GM18907 (cell line): Measurements from ENCODE around the gene NTSR2.

Experiments
- ATAC-seq: cut with Tn5 transposase; IDR thresholded peaks from one replicate; pipeline ENCODE4 v1.9.1; 2021; ENCODE audit warnings: mild to moderate bottlenecking, moderate library complexity; ENCODE audit not compliant: unreplicated experiment

NTSR2 gene

DNA sequence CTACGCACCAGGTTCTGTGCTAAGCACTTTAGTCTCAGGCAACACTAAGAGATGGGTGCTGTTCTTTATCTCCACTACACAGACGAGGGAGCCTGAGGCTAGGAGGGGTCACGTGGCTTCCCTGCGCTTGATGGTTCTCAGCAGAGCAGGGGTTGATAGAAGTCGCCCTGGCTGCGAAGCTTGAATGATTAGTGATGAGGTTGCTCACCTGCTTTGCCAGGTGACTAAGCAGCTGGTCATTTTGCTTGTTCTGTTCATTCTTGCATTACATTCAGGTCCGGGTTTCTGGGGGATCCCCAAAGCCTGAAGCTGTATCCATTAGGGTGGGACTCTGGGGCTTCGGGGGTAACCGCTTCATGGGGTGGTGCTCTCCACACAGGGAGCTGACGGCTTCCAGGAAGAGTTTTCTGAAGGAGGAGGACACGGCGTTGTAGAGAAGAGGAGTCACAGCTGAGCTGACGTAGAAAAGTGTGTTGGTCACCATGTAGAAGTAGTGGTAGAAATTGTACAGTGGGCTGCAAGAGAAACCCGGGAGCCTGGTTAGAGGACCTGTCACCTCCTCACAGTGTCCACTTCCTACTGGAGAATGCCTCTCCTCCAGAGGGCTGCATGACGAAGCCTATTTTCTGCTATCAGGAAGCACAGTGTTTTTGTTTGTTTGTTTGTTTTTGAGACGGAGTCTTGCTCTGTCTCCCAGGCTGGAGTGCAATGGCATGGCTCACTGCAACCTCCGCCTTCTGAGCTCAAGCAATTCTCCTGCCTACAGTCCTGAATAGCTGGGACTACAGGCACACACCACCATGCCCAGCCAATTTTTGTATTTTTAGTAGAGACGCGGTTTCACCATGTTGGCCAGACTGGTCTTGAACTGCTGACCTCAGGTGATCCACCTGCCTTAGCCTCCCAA, 11.5 kb downstream of the NTSR2 start:
- ATAC-seq: no peak

DNA sequence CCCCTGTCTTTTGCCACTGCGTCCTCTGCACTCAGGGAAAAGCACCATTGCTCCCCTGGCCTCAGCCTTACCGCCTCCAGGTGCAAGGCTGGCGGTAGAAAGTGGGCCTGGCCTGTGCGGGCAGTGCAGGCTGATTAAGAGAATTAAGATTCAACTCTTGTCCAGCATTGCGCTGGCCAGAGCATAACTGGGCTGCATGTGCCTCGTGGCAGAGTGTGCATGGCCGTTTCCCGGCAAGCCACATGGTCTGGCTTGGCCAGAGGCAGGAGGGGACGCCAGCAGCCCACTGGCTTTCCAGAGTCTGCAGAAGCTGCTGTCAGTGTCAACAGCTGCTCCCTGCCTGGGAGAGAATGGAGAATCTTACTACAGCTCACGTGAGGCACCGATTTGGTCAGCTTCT, 12.3 kb downstream of the NTSR2 start:
- ATAC-seq: no peak

DNA sequence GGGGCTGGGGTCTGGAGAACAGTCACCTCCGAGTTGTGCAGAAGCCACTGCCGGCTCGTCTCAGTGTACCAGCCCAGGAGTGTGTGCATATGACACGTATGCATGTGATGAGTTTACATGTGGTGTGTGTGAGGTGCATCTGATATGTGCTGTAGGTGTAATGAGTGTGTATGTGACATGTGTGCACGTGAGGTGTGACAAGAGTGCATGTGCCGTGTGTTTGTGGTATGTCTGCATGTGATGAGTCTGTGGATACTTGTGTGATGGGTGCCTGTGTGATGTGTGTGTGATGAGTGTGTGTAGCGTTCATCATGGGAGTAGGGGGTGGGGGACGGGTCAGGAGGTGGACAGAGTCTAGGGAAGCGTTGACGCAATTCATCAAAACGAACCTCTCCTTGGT, 12.8 kb downstream of the NTSR2 start:
- no peak for ATAC-seq

DNA sequence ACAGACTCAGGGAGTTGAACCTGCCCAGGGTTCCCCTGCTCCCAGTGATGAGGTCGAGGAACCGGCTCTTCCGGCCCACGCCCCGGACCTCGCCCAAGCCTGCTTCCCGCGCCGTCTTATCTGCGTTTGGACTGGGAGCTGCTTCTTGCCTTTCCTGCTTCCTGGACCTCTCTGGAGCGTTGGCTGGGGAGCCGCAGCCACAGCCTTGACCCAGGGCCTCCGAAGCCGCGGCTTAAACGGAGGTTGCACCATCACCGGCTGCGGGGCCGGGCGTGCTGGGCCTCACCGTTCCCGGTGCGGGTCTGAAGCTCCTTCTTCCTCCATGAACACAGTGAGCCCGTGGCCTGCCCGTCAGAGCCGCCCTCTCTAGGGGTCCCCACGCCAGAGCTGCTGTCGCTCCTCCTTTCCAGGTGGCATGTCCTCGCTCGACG, 13.3 kb downstream of the NTSR2 start:
- no peak for ATAC-seq

DNA sequence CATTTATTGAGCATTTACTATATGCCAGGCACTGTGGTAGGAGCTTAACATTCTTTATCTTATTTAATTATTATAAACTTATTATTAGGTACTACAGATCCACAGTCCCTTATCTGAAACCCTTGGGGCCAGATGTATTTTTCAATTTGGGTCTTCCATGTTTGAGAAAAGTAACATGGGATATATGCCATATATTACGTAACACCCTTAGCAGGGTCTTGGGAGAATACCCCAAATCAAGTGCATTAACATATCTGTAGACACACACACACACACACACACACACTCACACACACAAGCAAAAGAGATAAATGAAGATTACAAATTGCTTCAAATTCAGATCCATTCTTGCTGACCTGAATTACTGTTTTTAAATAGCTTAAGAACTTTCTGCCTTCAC, 13.7 kb downstream of the NTSR2 start:
- ATAC-seq: no peak

DNA sequence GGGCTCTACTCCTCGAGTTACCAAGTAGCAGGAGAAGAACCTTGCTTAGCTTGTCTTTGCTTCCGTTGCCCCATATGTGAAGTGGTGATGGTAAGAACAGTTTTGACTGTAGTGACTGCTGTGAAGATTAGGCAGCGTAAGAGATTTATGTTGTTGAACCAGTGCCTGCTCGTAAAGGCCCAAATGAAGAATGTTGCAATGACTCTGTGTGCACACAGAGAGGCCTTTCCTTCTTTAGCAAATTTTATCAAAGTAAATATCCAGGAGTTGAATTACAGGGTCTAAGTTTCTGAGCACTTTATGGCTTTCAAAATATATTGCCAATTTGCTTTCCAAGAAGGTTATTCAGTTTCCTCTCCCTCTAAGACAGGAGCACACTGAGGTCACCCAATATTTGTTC, 14.5 kb downstream of the NTSR2 start:
- ATAC-seq: no peak

DNA sequence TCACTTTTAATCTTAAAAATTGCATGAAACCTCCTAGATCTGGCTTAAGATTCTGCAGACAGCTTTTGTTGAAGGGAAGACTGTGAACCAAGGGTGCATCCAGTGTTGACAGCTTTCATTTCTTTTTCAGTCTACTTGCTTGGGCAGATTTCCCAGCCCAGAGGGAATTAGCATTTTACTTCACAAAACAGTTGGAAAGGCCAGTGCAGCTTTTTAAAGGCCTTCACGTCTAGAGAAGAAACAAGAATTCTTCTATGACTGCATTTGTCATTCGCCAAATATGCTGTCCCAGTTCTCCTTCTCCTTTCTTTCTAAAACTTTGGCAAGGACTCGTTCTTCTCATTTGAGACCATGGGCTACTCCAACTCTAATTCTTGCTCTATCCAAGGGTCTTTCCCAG, 17.4 kb downstream of the NTSR2 start:
- no peak for ATAC-seq

DNA sequence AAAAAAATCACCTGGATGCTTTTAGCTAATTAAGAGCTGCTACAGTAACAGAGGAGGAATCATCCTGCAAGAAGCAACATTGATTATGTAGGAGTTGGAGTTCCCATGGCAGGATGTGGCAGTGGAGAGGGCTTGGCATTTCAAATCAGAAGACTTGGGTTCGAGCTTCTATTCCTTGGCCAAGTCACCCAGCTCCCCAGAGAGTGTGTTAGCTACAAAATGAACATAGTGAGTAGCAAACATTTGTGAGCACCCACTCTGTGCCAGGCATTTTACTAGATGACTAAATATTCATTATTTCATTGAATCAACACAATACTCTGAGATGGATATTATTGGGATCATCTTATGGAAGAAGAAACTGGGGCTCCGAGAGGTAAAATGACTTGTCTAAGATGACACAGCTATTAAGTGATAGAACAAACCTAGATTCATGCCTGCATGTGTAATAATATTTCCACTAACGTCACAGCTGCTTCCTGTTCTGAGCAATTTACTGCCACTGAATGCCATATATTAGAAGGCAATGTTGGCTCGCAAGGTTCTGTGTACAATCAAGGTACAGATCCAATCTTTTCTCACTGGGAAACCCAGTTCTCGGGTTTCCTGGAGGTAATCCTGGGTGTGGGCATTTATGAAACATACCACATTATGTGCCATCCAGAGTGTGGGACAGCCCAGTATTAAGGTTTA, 18.0 kb downstream of the NTSR2 start:
- ATAC-seq: no peak

DNA sequence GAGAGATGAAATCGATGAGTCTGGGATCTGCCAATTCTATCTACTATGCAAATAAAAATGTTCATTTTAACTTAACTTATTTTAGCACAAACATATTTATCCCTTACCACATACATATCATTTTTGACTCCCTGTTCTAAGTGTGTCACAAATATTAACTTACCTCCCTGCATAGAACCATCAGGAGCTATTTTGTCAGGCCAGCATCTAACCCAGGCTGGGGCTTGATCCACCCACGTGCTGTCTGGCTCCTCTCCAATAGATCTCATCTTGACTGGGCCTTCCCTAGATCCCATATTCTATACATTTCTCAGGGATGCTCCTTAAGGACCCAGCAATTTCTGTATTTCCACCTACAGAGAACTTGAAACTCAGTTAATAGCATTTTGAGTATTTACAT, 20.9 kb downstream of the NTSR2 start:
- ATAC-seq: no peak

DNA sequence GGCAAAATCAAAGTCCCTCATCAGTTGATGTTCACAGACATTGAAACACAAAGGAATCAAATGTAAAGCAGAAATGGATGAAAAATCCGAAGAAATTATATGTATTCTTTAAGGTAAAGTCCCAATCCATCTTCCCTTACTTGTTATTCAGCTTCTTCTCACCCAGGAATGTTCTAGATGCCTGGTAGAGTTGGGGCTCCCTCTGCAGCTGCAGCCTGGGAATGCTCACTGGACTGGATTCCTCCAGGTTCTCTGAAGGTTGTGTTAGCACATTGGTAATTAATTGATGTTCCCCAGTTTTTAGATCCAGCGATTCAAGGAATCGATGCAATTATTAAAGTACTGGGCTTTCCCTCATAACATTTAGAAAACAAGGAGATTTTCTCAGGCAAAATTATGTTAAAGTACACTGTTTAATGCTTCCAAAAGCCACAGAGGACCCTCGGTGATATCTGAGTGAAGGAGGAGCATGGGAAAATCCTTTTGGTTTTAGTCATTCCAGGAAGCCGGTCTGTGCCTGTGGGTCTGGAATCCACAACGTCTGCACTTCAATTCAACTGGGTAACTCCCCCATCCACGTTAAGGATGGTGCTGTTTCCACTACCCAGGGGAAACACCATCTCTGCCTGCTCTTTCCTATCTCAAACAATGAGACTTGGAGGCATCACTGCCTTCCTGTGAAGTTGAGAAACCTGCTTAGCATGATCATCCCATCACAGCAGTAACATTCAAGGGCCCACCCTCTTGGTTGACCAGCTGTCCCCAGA, 22.0 kb downstream of the NTSR2 start:
- ATAC-seq: no peak

DNA sequence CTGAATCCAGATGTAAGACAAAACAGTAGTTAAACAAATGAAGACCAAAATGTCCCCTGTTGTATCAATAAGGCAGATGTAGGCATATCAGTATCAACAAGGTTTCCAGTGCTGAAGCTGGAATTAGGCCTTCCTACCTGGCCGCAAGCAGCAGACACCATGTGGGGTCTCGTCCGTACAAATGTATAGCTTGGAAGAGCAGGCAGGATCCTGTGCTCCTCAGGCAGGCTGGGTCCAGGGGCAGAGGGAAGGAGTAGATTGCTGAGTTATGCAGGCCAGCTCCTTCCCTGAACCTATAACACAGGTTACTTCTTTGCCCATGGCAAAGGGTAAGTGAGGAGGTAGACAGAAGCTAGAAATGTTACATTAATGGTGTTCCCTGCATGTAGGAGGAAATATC, 23.5 kb downstream of the NTSR2 start:
- no peak for ATAC-seq

DNA sequence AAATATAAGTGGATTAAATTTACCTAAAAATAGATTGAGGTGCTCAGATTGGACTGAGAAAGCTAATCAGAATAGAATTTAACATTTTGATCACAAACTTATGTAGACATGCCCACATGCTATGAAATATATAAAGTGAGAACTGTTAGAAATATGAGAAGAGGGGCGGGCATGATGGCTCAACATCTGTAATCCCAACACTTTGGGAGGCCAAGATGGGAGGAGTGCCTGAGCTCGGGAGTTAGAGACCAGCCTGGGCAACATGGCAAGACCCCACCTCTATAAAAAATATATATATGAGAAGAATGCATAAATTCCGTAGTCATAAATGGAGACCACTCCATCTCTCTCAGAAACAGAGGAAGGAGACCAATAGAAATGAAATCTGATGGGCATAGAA, 25.7 kb downstream of the NTSR2 start:
- no peak for ATAC-seq

DNA sequence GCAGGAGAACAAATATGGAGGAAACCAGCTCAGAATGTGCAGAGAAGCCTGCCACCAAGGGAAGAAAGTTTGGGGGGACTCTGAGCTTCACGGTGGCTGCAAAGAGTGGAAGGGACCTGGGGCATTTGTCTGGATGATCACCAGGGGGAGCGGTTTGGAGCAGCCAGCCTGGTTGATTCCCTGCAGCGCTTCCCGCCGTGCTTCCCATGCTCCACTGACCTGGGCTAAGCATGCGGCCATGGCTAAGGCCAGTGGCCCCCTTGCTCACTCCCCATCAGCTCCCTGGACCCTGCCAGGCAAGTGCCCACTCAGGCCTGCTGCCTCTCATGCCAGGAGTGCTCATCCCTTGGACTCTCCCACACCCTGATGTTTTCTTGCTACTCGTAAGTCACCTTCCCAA, 27.0 kb downstream of the NTSR2 start:
- ATAC-seq: no peak

DNA sequence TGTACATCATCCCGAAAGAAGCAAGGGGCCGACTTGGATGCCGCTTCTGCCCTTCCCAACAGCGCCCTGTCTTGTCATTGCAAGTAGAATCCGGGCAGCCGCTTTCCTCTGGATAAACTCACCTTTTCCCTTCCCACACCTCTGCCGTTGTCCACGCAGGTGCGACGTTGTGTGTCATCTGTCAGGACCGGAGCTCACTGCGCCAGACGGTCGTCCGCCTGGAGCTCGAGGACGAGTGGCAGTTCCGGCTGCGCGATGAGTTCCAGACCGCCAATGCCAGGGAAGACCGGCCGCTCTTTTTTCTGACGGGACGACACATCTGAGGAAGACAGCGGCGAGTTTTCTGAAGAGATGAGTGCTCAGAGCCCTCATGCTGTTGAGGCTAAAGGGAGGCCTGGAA, 29.9 kb downstream of the NTSR2 start:
- no peak for ATAC-seq

DNA sequence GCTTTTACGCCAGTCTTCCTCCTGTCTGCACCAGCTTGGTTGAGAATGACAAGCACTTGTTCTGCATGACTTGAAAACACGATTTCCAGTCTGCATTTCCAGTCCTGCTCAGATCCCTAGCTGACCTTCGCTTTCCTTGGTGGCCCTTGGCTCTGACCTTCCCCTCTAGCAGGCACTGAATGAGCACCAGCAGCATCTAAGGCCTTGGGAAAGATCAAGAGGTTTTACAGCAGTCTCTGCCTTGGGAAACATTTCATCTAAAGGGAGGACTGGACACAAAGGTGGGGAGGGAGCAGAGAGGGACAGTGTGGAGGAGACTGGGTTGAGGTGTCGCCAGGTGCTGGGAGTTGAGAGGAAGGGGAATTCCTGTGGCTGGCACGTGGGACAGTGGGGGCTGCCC, 30.5 kb downstream of the NTSR2 start:
- ATAC-seq: no peak

DNA sequence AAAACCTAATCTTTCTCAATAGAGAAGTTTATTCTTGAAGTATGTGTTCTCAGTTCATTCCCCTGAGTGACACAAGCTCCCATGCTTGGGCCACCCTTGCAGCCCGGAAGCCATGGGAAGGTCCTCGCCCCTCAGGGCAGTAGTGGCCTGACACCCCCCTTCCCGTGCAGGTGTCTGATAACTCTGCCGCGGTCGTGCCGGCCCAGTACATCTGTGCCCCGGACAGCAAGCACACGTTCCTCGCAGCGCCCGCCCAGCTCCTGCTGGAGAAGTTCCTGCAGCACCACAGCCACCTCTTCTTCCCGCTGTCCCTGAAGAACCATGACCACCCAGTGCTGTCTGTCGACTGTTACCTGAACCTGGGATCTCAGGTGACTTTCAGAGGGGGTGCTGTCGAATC, 32.4 kb downstream of the NTSR2 start:
- ATAC-seq: no peak

DNA sequence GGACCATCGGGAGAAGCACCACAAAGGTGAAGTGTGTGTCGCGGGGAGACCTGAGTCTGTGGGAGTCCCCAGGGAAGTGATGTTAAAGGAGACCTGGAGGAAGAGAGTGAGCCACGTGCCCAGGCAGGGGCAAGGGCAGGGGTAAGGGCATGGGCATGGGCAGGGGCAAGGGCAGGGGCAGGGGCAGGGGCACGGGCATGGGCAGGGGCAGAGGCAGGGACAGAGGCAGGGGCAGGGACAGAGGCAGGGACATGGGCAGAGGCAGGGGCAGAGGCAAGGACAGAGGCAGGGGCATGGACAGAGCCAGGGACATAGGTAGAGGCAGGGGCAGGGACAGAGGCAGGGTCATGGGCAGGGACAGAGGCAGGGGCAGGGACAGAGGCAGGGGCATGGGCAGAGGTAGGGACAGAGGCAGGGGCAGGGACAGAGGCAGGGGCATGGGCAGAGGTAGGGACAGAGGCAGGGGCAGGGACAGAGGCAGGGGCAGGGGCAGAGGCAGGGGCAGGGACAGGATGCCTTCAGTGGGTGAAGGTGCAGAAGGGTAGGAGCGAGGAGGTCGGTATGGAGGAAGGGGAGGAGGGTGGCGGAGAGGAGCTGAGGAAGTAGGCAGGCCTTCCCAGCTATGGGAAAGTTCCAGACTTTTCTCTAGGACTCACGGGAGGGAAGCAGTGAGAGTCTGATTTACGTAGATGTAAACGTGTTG, 33.3 kb downstream of the NTSR2 start:
- no peak for ATAC-seq

DNA sequence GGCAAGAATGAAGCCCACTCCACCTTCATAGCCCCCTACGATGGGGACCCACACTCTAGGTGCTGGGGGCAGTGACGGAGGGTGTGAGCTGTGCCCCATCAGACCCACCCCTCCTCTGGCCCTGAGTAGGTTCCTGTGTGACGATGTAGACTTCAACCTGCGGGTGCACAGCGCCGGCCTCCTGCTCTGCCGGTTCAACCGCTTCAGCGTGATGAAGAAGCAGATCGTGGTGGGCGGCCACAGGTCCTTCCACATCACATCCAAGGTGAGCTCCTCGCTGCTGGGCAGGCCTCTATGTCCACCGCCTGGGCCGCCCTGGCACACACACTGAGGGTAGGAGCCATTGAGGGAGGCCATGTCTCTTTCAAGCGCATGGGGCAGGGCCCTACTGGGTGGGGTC, 34.9 kb downstream of the NTSR2 start:
- no peak for ATAC-seq

DNA sequence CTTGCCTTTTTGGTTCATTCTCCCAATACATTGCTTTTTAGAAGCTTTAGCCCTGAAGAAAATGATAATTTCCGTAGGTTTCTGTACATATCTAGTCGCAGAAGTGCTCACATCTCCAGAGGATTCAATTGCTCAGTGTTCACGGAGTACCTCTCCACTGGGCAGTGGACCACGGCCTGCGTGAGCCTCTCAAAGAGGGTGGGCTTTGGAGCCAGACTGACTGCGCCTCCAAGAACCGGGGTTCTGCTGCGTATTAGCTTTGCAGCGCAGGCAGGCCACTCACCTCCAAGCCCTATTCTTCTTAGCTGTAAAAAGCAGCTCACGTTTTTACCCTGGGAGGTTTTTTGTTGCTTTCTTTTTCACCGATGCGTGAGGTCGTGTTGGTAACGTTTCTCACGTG, 35.4 kb downstream of the NTSR2 start:
- ATAC-seq: no peak

DNA sequence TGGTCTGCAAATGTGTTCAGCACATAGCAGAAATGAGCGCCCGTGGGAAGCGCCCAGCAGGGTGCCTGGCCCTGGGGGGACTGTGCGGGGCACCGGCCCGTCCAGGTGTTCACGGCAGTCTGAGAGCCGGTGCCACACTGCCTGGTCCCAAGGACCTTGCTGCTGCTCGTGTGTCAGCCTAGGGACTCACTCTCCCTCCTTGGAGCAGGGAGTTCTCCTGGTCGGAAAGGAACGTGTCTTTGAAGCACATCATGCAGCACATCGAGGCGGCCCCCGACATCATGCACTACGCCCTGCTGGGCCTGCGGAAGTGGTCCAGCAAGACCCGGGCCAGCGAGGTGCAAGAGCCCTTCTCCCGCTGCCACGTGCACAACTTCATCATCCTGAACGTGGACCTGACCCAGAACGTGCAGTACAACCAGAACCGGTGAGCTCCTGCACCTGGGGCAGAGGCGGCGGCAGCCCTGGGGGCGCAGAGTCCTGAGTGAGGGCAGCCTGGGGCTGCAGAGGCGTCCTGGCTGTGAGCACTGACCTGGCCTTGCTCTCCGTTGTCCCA, 36.0 kb downstream of the NTSR2 start:
- ATAC-seq: no peak

DNA sequence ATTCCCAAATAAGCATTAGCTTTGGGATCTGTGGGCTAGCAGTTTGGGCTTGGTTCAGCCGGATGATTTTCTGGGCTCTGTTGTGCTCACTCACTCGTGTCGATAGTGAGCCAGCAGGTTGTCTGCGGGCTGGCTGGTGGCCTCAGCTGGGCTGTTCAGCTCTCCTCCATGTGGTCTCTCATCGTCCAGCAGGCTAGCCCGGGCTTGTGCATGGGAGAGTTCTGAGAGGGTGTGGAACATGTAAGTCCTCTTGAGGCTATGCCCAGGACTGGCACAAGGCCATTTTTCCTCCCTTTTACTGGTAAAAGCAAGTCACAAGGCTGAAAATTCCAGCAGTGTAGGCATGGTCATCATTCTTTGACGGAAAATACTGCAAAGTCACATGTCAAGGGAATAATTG, 38.5 kb downstream of the NTSR2 start:
- ATAC-seq: no peak
